ENCODE results near the gene ZNRF3.
A peak's percentile ranks its signal among the peaks of the same experiment; 100 is the strongest.

Gene ZNRF3

DNA sequence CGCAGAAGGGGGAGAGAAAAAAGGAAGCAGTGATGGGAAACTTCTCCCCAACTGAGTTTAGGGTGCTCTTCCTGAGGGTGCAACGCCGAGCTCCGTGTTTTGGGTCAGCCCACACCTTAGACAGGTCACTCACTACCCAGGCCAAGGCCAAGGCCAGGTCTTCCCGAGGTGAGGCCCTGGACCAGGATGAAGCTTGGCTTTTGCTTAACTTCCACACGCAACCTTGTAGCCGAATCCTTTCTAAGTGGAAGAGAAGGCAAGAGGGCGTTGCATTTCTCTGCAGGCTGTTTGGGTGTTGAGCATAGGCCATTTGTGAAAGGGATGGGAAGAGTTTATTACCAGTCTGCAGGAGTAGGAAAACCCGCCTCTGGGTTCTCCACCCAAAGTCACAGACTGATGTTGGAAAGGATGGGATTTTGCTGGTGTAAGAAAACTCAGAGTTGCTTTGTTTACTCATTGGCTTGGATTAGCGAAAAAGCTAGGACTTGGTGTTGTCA, 191.0 kb downstream of the ZNRF3 start:
- TF ChIP-seq, protein P1, sequence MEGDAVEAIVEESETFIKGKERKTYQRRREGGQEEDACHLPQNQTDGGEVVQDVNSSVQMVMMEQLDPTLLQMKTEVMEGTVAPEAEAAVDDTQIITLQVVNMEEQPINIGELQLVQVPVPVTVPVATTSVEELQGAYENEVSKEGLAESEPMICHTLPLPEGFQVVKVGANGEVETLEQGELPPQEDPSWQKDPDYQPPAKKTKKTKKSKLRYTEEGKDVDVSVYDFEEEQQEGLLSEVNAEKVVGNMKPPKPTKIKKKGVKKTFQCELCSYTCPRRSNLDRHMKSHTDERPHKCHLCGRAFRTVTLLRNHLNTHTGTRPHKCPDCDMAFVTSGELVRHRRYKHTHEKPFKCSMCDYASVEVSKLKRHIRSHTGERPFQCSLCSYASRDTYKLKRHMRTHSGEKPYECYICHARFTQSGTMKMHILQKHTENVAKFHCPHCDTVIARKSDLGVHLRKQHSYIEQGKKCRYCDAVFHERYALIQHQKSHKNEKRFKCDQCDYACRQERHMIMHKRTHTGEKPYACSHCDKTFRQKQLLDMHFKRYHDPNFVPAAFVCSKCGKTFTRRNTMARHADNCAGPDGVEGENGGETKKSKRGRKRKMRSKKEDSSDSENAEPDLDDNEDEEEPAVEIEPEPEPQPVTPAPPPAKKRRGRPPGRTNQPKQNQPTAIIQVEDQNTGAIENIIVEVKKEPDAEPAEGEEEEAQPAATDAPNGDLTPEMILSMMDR (IDR thresholded peaks at IDR 0.05; ENCODE audit: low read depth, low read length, missing control alignments), result no peak
- DNase-seq (ENCODE audit: extremely low read depth, low read depth), result no peak
- H3K4me3 ChIP-seq (replicated peaks; ENCODE audit: low read depth, low read length), result peak overlapping the region; percentile 58

DNA sequence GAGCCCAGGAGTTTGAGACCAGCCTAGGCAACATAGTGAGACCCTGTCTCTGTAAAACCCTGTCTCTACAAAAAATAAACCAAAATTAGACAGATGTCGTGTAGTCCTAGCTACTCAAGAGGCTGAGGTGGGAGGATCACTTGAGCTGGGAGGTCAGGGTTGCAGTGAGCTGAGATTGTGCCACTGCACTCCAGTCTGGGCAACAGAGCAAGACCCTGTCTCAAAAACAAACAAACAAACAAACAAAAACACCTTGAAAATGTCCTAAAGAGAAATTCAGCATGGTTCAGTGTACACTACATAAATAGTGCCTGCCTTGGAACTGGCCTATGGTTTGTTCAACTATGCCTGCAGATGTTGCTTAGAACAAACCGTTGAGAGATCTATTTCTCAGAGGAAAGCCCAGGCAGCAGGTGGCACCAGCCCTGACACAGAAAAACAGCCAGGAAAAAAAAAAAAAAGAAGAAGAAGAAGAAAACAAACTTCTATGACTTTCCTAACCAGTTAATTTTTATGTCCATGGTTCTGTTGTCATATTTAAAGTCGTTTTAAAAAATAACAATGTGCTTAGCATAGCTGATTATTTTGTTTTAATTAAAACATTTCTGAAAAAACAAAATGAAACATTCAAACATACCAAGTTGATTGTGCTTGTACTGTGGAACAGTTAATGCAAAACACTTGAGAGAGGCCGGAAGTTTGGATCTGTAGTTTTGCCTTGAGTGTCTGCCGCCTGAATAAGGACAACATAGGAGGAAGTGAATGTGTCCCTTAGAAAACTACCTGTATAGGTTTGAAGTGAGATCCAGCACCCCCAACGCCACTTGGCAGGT, 194.9 kb downstream of the ZNRF3 start:
- DNase-seq (ENCODE audit: extremely low read depth, low read depth), result no peak
- TF ChIP-seq, protein P1 (IDR thresholded peaks at IDR 0.05; ENCODE audit: low read depth, low read length, missing control alignments), result peak; percentile 9

DNA sequence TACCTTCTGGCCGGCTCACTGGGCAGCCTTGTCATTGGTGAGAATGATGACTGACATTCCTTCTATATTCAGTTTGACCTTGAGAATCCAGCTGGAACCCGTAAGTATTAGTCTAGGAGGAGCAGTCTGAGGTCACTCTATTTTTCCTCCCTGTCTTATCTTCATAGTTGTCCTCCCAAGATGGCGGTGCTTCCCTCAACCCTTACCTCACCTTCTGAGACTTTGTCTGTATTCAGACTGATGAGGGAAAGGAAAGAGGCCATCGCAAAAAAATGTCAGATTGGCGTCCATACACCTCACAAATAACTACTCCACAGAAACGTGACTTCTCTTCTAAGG, 195.5 kb downstream of the ZNRF3 start:
- DNase-seq (ENCODE audit: extremely low read depth, low read depth), result no peak
- no peak overlapping the region for H3K4me3 ChIP-seq (replicated peaks; ENCODE audit: low read depth, low read length)
- TF ChIP-seq, protein P1 (IDR thresholded peaks at IDR 0.05; ENCODE audit: low read depth, low read length, missing control alignments), result no peak

More for the DNA sequence above, 194.9 kb downstream of the ZNRF3 start:
- H3K4me3 ChIP-seq (replicated peaks; ENCODE audit: low read depth, low read length), result no peak overlapping the region

DNA sequence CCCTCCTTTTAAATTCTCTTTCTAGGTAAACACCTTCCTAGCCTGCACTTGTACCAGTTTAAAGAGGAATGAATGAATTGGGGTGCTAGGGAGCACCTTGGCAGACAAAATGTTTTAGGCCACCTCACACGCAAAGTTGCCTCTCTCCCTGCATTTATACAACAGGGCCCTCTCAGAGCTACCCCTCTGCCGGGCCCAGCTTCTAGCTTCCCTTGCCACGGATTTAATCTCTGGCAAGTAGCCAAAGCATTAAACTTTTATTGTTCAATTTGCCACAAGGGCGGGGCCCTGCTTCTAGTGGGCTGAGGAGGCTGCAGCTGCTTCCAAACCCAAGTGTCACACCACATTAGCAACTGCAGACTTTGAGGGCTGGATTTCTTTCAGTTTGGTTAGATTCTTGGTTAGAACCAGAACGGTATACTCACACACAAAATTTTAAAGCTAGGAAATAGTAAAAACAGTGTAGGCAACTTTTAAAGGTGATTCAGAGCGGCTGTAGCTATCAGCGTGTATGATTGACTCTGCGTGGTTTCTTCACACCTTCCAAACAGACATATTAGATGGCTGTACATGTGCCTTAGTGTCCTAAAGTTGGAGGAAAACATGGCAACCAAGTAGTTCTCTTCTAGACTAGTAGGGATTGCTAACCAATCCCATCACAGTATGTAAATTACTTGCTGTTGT, 196.0 kb downstream of the ZNRF3 start:
- H3K4me3 ChIP-seq (replicated peaks; ENCODE audit: low read depth, low read length), result no peak overlapping the region
- peak; percentile 35 for DNase-seq (ENCODE audit: extremely low read depth, low read depth)
- TF ChIP-seq, protein P1 (IDR thresholded peaks at IDR 0.05; ENCODE audit: low read depth, low read length, missing control alignments), result no peak

DNA sequence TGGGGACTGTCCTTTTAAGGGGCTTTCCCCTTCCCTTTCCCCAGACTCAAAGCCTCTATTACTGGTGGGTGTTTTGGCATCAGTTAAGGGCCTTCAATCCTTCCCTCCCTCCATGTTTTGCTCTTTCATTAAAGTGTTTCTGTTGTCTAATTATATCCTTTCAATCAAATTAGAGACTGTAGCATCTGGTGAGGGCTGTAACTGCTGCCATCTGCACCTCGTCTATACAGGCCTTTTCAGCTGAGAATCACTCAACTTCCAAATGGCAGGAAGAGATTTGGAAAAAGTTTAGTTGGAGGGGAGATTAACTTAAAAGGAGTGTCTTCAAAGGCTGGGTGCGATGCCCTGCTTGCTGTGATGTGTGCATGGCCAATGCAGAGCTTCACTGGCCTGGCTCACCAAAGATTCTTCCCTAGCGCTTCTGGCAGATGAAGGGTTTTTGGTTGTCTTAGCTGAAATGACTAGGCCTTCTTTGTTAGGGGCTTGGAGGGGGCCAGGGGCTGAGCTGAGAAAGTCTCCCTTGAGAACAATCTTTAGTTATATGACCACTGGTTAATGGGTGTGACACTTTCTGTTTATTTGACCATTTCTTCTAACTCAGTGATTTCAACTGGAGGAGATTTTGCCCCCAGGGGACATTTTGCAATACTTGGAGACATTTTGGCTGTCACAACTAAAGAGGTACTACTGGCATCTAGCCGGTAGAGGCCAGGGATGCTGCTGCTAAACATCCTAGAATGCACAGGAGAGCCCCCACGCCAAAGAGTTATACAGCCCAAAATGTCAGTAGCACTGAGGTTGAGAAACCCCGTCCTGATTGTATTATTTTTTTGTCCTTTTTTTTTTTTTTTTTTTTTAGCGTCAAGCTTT, 197.0 kb downstream of the ZNRF3 start:
- TF ChIP-seq, protein P1 (IDR thresholded peaks at IDR 0.05; ENCODE audit: low read depth, low read length, missing control alignments), result no peak
- DNase-seq (ENCODE audit: extremely low read depth, low read depth), result no peak
- no peak overlapping the region for H3K4me3 ChIP-seq (replicated peaks; ENCODE audit: low read depth, low read length)

DNA sequence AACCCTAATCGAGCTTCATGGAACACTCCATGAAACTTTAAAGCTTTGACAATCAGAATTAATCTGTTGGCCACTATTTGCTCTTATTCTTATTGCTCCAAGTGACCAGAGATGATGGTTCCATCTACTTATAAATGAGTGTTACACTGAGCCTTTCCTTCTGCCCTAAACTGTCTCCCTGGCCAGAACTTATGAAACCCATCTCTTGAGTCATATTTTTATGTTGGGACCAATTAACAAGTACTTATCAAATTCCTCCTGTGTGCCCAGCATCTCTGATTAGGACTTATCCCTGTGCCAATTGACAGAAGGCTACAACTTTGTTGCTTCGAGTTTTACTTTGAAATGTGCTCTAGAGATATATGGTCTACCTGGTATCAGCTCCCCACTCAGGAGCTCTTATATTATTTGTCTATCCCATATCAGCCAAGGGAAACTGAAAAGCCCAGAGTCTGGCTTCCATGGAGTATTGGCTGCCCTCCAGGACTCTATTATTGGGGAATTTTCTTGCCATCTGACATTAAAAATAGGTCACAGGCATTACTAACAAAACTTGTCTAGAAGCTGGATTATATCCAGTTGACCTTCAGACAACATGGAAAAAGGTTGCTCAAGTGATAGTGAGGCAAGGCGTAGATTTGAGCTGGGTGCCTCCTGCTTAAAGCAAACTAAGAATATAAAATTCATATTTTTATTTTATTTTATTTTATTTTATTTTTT, 198.3 kb downstream of the ZNRF3 start:
- TF ChIP-seq, protein P1 (IDR thresholded peaks at IDR 0.05; ENCODE audit: low read depth, low read length, missing control alignments), result no peak
- no peak for DNase-seq (ENCODE audit: extremely low read depth, low read depth)
- no peak overlapping the region for H3K4me3 ChIP-seq (replicated peaks; ENCODE audit: low read depth, low read length)

Data from HFF-Myc (cell line).